A549 (cell line): Measurements from ENCODE around the gene SNX2. TPM values are rescaled to one million over a fixed set of nuclear protein-coding genes. Genes with fewer than 3 reads are reported as not detected.

Experiments used
- ATAC-seq, 2 experiments: fragments of 200-7000 bp in 1 of 2; fragments of >200 bp in 1 of 2; cut with Nextera tagmentation in 1 of 2; cut with Tn5 transposase in 1 of 2; 3 replicates each; pipeline versions ENCODE4 v1.8.0 to v1.9.1; 2018 to 2020; ENCODE audit warnings: mild to moderate bottlenecking in 1 of 2, moderate library complexity in 1 of 2
- CTCF ChIA-PET: fragments of 300-600 bp; sonication (Branson Sonifier 250); formaldehyde crosslinking; extraction: SDS; loops from one replicate; lab custom pipeline; 2021; ENCODE audit warnings: antibody characterized with exemption, inconsistent platforms; lab: Yijun Ruan, JAX
- POLR2A ChIA-PET: fragments of 350-600 bp; formaldehyde crosslinking; extraction: SDS; loops from one replicate; lab custom pipeline; 2021; ENCODE audit warnings: antibody characterized with exemption, inconsistent platforms; lab: Yijun Ruan, JAX
- DNase-seq, 2 experiments: peaks; one replicate each; pipeline versions ENCODE4 v3.0.0 to v3.0.0-alpha.2; 2011 to 2016; ENCODE audit warnings: low read depth in 1 of 2, low spot score in 1 of 2
- FAIRE-seq: peaks from 2 replicates; lab custom pipeline; 2011; peaks lifted over from hg19 to GRCh38; lab: Jason Lieb, UNC
- H3K27ac ChIP-seq, 2 experiments: fragments of >200 bp; sonication (Bioruptor Twin); formaldehyde crosslinking; 3 replicates each; pipeline ENCODE4 v1.5.1; 2016 to 2017
- H3K4me1 ChIP-seq: fragments of >200 bp; sonication (Bioruptor Twin); formaldehyde crosslinking; 3 replicates; pipeline ENCODE4 v1.6.1; 2016
- H3K4me2 ChIP-seq: fragments of >200 bp; sonication (Bioruptor Twin); formaldehyde crosslinking; 3 replicates; pipeline ENCODE4 v1.6.1; 2016
- H3K4me3 ChIP-seq: fragments of >200 bp; sonication (Bioruptor Twin); formaldehyde crosslinking; 3 replicates; pipeline ENCODE4 v1.5.1; 2016
- H3K9me3 ChIP-seq: fragments of >200 bp; sonication (Bioruptor Twin); formaldehyde crosslinking; 3 replicates; pipeline ENCODE4 v1.6.1; 2016
- CEBPB ChIP-seq, 2 experiments: fragments of >200 bp in 1 of 2; sonication (Bioruptor Twin) in 1 of 2; formaldehyde crosslinking in 1 of 2; IDR thresholded peaks; 2 replicates each; pipeline ENCODE4 v1.6.1; 2012 to 2016
- CHD2 ChIP-seq: fragments of 150-350 bp; IDR thresholded peaks from 2 replicates; pipeline ENCODE4 v1.6.1; 2014; ENCODE audit warnings: low read length; ENCODE audit not compliant: partially characterized antibody
- ESRRA ChIP-seq: fragments of 150-350 bp; IDR thresholded peaks from 2 replicates; pipeline ENCODE4 v1.6.1; 2014; ENCODE audit warnings: mild to moderate bottlenecking, low read length, borderline replicate concordance
- FOSB ChIP-seq: fragments of 250-450 bp; sonication (Bioruptor Pico); IDR thresholded peaks from 2 replicates; pipeline ENCODE4 v1.5.0; 2020; ENCODE audit warnings: mild to moderate bottlenecking, moderate library complexity
- GATA3 ChIP-seq: IDR thresholded peaks from 2 replicates; pipeline ENCODE4 v1.6.1; 2012; ENCODE audit warnings: borderline replicate concordance
- MAZ ChIP-seq: fragments of 150-350 bp; IDR thresholded peaks from 2 replicates; pipeline ENCODE4 v1.6.1; 2014; ENCODE audit warnings: antibody characterized with exemption, low read depth, low read length, borderline replicate concordance
- NFE2L2 ChIP-seq: fragments of 150-350 bp; conservative IDR thresholded peaks from 2 replicates; pipeline ENCODE4 v1.6.1; 2014; ENCODE audit warnings: low read length
- NPAS2 ChIP-seq: fragments of 250-450 bp; sonication (Bioruptor Pico); IDR thresholded peaks from 2 replicates; pipeline ENCODE4 v1.8.0; 2022; ENCODE audit warnings: mild to moderate bottlenecking, moderate library complexity, borderline replicate concordance
- POLR2AphosphoS2 ChIP-seq: conservative IDR thresholded peaks from 2 replicates; pipeline ENCODE4 v1.6.1; 2012; ENCODE audit warnings: low read length, improper control_type of control experiment, inconsistent platforms
- RARB ChIP-seq: fragments of 250-450 bp; sonication (Bioruptor Pico); IDR thresholded peaks from 2 replicates; pipeline ENCODE4 v1.8.0; 2021; ENCODE audit warnings: mild to moderate bottlenecking, moderate library complexity
- RCOR1 ChIP-seq: fragments of 150-350 bp; IDR thresholded peaks from 2 replicates; pipeline ENCODE4 v1.6.1; 2014; ENCODE audit warnings: antibody characterized with exemption, low read length, low read depth
- RNF2 ChIP-seq: fragments of 200-600 bp; sonication (generic); IDR thresholded peaks from 2 replicates; pipeline ENCODE4 v1.6.1; 2016; ENCODE audit warnings: low read depth, mild to moderate bottlenecking, antibody characterized with exemption, moderate library complexity, borderline replicate concordance
- TFCP2L1 ChIP-seq: fragments of 250-450 bp; sonication (Bioruptor Pico); IDR thresholded peaks from 2 replicates; pipeline ENCODE4 v1.5.0; 2021; ENCODE audit warnings: mild to moderate bottlenecking
- ZC3H11A ChIP-seq: fragments of 450-650 bp; IDR thresholded peaks from 2 replicates; pipeline ENCODE4 v1.6.1; 2014; ENCODE audit warnings: antibody characterized with exemption, mild to moderate bottlenecking
- ZNF302 ChIP-seq: fragments of 250-450 bp; sonication (Bioruptor Pico); IDR thresholded peaks from 2 replicates; pipeline ENCODE4 v1.9.0; 2021; ENCODE audit warnings: inconsistent platforms, mild to moderate bottlenecking, moderate library complexity
- WGBS: methylation state at CpG from one replicate; pipeline ENCODE4 v1.1.6; 2017; ENCODE audit errors: missing lambda C conversion rate; 5-methylcytosine and 5-hydroxymethylcytosine counted together
- polyA plus RNA-seq, 4 experiments: library from polyadenylated mRNA; depleted of rRNA in 3 of 4; stranded (reverse); fragments of >200 nt; fragmentation: RNase III in 1 of 4; extraction: RNeasy Plus Mini Kit Qiagen cat#74134 plus additional on column Dnase treatment in 1 of 4; gene quantifications; 2 replicates in 3 of 4; 3 replicates in 1 of 4; pipeline ENCODE4 v1.2.3, GENCODE V29; 2011 to 2017
- TF ChIP-seq, protein P1 (sequence below): fragments of 200-600 bp; sonication (generic); IDR thresholded peaks from 2 replicates; pipeline ENCODE4 v1.6.1; 2016; ENCODE audit warnings: antibody characterized with exemption, mild to moderate bottlenecking, moderate library complexity
- TF ChIP-seq, protein P2 (sequence below): fragments of 150-350 bp; IDR thresholded peaks from 2 replicates; pipeline ENCODE4 v1.6.1; 2014; ENCODE audit warnings: low read depth, mild to moderate bottlenecking, low read length
- TF ChIP-seq, protein P3 (sequence below): fragments of 450-650 bp; IDR thresholded peaks from 2 replicates; pipeline ENCODE4 v1.6.1; 2014; ENCODE audit warnings: antibody characterized with exemption
- TF ChIP-seq, protein P4 (sequence below): fragments of >200 bp; sonication (Bioruptor Twin); formaldehyde crosslinking; IDR thresholded peaks from 3 replicates; pipeline ENCODE4 v1.5.1; 2016
- TF ChIP-seq, protein P5 (sequence below): fragments of >200 bp; sonication (Bioruptor Twin); formaldehyde crosslinking; IDR thresholded peaks from 3 replicates; pipeline ENCODE4 v1.6.1; 2016

SNX2 gene
- polyA plus RNA-seq, 2 of the 4 experiments (the other 2 are of a cell fraction), result 52.9 to 60.6 TPM

DNA sequence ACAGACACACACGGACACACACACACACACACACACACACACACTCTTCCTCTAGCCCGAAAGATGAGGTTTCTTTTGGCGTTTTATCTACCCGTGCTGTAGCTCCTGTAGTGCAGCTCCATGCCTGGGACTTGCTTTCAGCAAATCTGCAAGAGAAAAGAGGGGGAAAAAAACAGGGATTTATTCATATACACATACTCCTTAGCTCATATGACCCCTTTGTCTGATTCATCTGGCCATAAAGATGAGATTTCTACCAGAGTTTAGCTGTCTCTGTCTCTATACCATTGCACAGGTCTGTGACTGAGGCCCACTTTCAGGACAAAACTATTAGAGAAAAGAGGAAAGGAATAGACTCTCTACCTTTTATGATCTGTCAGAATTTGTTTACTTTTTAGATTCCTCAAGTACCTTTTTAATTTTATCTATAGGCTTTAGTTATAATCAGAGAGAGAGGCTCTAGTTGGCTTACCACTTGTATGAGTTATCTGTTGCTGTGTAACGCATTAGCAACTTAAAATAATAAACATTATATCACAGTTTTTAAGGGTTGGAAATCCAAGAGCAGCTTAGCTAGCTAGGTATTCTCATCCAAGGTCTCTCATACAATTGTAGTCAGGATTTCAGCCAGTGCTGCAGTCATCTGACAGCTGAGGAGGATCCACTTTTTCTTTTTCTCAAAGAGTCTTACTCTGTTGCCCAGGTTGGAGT, 14.7 kb downstream of the SNX2 start (continued):
- TF ChIP-seq, protein P1, sequence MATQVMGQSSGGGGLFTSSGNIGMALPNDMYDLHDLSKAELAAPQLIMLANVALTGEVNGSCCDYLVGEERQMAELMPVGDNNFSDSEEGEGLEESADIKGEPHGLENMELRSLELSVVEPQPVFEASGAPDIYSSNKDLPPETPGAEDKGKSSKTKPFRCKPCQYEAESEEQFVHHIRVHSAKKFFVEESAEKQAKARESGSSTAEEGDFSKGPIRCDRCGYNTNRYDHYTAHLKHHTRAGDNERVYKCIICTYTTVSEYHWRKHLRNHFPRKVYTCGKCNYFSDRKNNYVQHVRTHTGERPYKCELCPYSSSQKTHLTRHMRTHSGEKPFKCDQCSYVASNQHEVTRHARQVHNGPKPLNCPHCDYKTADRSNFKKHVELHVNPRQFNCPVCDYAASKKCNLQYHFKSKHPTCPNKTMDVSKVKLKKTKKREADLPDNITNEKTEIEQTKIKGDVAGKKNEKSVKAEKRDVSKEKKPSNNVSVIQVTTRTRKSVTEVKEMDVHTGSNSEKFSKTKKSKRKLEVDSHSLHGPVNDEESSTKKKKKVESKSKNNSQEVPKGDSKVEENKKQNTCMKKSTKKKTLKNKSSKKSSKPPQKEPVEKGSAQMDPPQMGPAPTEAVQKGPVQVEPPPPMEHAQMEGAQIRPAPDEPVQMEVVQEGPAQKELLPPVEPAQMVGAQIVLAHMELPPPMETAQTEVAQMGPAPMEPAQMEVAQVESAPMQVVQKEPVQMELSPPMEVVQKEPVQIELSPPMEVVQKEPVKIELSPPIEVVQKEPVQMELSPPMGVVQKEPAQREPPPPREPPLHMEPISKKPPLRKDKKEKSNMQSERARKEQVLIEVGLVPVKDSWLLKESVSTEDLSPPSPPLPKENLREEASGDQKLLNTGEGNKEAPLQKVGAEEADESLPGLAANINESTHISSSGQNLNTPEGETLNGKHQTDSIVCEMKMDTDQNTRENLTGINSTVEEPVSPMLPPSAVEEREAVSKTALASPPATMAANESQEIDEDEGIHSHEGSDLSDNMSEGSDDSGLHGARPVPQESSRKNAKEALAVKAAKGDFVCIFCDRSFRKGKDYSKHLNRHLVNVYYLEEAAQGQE, result no peak
- TF ChIP-seq, protein P2, sequence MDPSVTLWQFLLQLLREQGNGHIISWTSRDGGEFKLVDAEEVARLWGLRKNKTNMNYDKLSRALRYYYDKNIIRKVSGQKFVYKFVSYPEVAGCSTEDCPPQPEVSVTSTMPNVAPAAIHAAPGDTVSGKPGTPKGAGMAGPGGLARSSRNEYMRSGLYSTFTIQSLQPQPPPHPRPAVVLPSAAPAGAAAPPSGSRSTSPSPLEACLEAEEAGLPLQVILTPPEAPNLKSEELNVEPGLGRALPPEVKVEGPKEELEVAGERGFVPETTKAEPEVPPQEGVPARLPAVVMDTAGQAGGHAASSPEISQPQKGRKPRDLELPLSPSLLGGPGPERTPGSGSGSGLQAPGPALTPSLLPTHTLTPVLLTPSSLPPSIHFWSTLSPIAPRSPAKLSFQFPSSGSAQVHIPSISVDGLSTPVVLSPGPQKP, result no peak
- no peak for TF ChIP-seq ESRRA
- no peak for TF ChIP-seq RARB (CRISPR knock-in tag)

DNA sequence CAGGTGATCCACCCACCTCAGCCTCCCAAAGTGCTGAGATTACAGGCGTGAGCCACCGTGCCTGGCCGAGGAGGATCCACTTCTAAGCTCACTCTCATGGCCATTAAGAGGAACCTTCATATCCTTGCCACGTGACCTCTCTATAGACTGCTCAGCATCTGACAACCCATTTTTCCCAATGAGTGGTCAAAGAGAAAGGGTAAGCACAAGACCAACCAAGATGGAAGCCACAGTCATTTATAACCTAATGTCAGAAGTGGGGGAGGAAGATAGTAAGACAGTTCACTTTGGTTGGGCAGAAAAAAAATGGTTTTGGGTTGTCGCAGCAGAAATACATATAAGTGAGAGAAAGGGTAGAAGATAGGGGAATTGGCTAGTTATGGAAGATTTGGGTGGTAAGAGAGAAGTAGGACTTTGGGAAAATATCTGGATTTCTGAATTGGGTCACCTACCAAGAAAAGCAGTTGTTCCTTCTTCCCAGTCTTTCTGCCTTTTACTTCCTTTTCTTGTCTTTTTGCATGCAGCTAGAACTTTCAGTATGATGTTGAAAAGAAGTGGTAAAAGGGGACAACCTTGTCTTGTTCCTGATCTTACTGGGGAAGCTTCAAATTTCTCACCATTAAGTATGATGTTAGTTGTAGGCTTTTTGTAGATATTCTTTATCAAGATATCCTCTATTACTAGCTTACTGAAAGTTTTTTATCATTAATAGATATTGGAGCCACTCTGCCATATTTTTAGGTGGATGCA, 15.6 kb downstream of the SNX2 start:
- TF ChIP-seq GATA3, result no peak
- TF ChIP-seq FOSB (CRISPR knock-in tag), result no peak
- no peak for TF ChIP-seq RCOR1
- no peak for TF ChIP-seq POLR2AphosphoS2
- TF ChIP-seq, protein P3, sequence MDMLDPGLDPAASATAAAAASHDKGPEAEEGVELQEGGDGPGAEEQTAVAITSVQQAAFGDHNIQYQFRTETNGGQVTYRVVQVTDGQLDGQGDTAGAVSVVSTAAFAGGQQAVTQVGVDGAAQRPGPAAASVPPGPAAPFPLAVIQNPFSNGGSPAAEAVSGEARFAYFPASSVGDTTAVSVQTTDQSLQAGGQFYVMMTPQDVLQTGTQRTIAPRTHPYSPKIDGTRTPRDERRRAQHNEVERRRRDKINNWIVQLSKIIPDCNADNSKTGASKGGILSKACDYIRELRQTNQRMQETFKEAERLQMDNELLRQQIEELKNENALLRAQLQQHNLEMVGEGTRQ, result no peak
- no peak for TF ChIP-seq ESRRA
- no peak for TF ChIP-seq TFCP2L1 (CRISPR knock-in tag)
- TF ChIP-seq, protein P4, sequence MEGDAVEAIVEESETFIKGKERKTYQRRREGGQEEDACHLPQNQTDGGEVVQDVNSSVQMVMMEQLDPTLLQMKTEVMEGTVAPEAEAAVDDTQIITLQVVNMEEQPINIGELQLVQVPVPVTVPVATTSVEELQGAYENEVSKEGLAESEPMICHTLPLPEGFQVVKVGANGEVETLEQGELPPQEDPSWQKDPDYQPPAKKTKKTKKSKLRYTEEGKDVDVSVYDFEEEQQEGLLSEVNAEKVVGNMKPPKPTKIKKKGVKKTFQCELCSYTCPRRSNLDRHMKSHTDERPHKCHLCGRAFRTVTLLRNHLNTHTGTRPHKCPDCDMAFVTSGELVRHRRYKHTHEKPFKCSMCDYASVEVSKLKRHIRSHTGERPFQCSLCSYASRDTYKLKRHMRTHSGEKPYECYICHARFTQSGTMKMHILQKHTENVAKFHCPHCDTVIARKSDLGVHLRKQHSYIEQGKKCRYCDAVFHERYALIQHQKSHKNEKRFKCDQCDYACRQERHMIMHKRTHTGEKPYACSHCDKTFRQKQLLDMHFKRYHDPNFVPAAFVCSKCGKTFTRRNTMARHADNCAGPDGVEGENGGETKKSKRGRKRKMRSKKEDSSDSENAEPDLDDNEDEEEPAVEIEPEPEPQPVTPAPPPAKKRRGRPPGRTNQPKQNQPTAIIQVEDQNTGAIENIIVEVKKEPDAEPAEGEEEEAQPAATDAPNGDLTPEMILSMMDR, result no peak
- no peak for TF ChIP-seq CEBPB (IDR thresholded peaks at IDR 0.05)
- TF ChIP-seq NPAS2 (CRISPR knock-in tag), result no peak
- TF ChIP-seq CHD2, result no peak
- TF ChIP-seq, protein P5, sequence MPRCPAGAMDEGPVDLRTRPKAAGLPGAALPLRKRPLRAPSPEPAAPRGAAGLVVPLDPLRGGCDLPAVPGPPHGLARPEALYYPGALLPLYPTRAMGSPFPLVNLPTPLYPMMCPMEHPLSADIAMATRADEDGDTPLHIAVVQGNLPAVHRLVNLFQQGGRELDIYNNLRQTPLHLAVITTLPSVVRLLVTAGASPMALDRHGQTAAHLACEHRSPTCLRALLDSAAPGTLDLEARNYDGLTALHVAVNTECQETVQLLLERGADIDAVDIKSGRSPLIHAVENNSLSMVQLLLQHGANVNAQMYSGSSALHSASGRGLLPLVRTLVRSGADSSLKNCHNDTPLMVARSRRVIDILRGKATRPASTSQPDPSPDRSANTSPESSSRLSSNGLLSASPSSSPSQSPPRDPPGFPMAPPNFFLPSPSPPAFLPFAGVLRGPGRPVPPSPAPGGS, result no peak
- no peak for TF ChIP-seq MAZ
- TF ChIP-seq ZC3H11A, result no peak
- TF ChIP-seq RNF2, result no peak
- TF ChIP-seq NFE2L2, result no peak
- TF ChIP-seq ZNF302 (CRISPR knock-in tag), result no peak
- FAIRE-seq, result no peak
- Histone ChIP-seq H3K27ac (no peak overlapping the region), H3K4me2 (no peak overlapping the region), H3K4me1 (no peaks in the 10 kb centered on the region), H3K9me3 (no peaks in the 10 kb centered on the region), H3K4me3 (no peak overlapping the region)
- 100% methylated on average over 5 of the region's 5 CpGs for WGBS
- POLR2A ChIA-PET, result no interaction called here
- CTCF ChIA-PET, result interaction anchor here (2.0 kb wide), 1 partner anchor 15 kb away, joined by 4 read pairs; no protein-coding TSS in a partner anchor
- no peak for DNase-seq
- ATAC-seq, result no peak
